NCI-H69 (cell line): ENCODE results near the gene STK11IP.

Experiments
- DNase-seq: peaks from one replicate; lab custom pipeline; 2025; lab: John Stamatoyannopoulos, UW

Gene STK11IP

DNA sequence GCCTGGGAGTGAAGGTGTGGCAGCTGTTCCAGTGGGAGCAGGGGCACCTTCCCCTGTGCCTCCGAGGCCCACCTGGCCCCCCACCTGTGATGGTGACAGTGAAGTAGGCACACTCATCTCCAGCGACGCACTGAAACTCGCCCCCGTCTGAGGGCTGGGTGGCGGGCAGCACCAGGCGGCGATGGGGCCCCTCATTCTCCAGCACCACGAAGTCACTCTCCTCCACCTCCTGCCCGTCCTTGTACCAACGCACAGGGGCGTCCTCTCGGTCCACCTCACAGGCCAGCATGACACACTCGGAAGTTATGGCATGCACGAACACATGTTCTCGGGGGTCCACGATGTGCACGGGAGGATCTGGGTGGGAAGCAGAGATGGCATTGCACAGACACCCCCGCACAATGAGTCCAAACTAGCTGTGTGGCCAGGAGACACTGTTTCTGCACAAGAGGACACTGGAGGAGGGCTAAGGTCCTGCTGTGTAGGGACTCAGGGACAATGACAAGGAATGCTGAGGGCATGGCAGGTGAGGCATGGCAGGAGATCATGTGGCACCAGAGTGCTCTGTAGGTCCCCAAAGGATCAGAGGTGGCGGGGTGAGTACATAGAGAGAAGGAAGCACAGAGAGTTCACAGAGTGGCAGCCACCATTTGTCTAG lies 34.3 kb upstream of the STK11IP start:
- DNase-seq = no peak

DNA sequence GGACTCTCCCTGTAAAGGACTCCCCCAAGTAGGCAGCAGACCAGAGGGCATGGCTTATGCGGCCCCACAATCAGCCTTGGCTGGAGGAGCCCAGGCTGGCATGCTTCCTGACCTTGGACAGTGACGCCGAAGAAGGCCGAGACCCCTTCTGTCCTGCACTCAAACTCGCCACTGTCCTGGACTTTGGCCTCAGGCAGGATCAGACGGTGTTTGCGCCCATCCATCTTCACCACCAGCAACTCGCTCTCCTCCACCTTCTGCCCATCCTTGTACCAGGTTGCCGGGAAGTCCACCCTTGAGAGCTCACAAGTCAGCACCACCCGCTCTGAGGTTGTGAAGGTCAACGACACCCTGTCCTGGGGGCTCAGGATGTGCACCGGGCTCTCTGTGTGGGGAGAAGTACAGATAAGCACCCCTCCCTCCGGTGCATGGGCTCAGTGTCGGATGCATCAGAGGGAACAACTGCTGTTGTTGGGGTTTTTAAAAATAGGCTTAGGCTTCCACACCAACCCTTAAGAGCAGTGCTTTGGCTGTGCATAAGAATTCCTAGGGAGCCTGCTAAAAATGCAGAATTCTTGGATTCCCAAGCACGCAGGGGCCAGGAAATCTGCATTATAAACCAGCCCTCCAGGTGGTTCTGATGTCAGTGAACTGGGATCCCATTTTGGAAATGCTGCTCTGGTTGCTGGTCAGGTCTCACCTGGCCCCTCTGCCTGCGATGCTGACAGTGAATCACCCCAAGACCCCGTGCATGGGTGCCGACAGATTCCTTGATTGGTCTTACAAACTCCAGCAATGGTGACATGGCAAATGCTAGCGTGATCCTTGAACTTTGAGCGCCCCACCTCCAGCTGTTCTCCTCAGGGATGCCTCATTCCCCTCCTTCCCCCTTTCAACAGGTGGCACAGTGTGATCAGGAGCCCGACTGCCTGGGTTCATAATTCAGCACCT lies 32.3 kb upstream of the STK11IP start:
- DNase-seq = no peak

DNA sequence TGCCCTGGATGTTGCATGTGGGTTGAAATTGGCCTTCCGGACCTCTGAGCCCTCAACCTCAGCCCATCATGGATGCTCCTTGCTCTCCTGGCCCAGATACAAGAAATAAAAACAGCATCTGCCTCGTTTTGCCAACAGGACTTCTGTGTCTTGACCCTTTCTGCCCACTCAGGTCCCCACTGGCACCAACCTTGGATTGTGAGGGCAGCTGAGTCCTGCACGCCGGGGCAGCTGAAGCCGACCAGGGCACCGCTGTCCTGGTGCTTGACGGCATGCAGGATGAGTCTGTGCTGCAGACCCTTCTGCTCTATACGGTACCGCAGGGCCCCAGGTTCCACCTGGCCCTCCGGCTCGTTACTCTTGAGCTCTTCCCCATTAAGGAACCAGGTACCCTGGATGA lies 31.0 kb upstream of the STK11IP start:
- DNase-seq = no peak

DNA sequence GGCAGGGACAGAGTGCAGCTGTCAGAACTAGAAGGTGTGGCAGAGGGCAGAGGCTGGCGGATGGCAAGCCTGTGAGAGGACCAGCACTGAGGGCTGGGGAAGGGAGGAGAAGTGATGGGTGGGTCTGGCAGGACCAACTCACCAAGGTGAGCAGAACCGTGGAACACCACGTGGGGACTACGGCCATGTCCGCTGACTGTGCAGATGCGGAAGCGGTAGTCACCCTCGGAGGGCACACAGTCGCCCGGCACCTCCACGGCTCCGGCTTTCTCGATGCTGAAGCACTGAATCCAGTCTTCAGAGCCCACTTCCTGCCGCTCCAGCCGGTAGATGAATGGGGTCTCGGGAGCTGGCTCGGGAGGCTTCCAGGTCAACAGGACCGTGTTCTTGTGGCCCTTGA lies 30.5 kb upstream of the STK11IP start:
- no peak for DNase-seq

DNA sequence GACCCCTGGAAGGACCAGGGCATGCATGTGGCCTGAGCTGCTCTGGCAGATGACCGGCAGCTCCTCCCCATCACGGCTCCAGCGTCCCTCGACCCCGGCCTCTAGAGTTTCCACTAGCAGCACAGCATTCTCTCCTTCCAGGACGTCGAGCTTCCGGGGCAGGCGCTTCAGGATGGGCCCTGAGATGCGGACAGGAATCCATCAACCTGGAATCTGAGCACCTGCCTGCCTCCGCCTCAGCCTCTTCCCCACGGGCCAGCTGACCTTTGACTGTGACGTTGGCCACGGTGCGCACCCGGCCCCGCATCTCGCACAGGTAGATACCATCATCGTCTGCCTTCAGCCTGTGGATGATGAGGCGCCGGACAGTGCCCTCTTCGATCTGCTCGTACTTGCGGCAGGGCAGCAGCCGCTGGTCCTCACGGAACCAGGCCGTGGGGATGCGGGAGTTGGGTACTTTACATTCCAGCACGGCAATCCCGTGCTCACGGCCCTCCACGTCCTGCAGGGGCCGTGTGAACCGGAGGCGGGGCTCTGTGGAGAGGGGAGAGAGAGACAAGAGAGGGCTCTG lies 29.8 kb upstream of the STK11IP start:
- no peak for DNase-seq

DNA sequence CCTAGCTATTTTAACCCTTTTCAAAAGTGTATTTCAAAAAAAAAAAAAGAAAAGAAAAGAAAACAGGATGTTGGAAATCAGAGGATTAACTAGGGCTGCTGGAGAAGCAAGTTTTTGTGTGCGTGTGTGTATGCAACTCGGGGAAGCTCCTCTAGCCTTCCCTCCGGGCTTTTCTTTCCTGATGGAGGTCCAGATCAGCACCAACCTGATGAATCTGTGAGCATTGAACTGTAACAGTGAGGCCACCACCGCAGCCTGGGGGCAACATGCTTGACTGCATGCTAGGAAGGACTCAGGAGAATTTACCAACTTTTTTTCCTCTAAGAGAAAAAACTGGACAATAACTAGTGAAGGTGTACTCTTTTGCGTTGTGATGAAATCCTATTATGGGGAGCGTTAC lies 28.6 kb upstream of the STK11IP start:
- DNase-seq = no peak

DNA sequence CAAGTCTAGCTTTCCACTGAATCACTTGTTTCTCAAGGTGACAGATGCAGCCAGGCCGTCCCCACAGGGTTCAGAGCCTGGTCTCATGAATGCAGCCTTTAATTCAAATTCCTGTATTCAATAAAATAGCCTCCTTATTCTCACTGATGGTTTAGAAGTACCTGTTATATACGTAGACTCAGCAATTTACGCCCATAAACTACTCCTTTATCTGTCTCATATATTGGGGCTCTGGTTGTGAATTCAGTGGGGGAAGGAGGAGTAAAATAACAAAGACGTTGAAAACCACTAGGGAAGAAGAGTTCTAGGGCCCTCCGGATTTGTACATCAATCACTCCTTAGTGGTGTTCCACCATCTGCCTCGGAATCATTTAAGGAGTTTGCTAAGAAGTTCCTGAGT lies 28.0 kb upstream of the STK11IP start:
- DNase-seq = no peak

DNA sequence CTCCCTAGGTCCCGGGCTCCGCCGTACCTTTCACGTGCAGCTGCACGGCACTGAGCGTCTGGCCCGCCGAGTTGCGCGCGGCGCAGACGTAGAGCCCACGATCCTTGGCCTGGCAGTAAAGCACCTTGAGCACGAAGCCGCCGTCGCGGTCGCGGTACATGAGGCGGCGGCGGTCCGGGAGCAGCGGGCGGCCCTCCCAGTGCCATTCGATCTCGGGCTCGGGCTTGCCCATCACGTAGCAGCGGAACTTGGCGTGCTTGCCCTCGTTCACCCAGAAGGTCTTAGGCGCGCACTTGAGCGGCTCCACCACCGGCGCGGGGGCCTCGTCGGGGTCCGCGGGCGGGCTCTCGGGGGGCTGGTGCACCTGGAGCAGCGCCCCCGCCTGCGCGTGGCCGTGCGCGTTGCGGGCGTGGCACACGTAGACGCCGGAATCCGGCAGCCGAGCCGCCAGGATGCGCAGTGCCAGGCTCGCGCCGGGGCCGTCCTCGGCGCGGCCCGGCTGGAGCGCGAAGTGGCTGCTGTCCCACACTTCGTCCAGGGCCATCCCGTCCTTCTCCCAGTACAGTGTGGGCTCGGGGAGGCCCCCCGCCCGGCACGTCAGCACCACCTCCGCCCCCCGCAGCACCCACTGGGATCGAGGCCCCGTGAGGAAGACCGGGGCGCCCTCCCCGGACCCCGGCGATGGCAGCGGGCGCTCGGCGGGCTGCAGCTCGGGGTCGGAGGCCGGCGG lies 27.3 kb upstream of the STK11IP start:
- DNase-seq = peak; percentile 33

DNA sequence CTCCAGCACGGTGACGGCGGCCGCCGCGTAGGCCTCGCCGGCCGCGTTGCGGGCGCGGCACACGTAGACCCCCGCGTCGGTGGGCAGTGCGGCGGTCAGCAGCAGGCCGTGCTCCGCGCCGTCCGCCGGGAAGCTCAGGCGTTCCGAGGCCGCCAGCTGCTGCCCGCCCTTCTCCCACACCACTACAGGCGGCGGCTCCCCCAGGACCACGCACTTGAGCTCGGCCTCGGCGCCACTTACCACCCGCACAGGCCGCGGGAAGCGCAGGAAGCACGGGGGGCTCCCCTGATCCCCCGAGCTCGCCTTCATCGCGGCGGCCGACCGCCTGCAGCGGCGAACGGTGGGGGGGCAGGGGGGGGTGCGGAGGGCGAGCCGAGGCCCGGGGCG lies 26.7 kb upstream of the STK11IP start:
- peak; percentile 33 for DNase-seq

DNA sequence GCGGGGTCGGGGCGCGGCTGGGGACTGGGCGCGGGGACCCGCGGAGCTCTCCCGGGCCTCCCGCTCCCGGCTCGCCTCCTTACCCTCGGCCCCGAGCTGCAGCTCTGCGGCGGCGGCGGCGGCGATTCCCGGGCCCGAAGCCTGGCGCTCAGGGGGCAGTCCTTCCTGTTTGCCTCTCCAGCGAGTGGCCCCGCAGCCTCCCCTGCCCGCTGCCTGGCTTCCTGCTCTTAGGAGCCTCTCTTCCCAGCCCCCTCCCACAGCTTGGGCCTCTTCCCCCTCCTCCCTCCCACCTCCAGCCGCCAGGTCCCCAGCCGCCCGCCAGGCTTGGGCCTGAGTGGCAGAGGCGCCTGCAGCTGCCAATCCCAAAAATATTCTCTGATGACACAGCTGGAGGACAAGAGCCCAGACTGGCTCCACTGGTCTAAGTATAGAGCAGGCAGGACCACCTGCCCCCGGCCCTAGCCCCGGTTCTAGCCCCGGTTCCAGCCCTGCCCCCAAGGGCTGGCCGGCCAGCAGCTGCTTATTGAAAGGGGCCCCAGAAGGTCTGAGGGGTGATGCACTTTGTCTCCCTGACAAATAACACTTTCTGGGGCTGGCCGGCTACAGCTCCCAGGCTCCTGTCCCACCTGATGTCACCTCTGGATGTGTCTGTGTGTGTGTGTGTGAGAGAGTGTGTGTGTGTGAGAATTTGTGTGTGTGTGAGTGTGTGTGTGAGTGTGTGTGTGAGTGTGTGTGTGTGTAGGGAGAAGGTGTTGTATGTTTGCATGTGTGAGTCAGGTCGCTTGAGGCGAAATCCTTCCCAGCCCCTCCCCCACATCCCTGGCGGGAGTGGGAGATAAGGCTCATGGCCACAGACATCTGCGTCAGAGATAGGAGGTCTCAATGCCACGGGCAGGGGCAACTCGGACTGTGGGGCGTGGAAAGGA lies 26.1 kb upstream of the STK11IP start, which contains the start of gene OBSL1:
Gene OBSL1 (minus strand): TSS at position 229 of the 926 bp plus-strand sequence. CDS start 307 bp downstream, outside the sequence.
- DNase-seq = peak; percentile 82

DNA sequence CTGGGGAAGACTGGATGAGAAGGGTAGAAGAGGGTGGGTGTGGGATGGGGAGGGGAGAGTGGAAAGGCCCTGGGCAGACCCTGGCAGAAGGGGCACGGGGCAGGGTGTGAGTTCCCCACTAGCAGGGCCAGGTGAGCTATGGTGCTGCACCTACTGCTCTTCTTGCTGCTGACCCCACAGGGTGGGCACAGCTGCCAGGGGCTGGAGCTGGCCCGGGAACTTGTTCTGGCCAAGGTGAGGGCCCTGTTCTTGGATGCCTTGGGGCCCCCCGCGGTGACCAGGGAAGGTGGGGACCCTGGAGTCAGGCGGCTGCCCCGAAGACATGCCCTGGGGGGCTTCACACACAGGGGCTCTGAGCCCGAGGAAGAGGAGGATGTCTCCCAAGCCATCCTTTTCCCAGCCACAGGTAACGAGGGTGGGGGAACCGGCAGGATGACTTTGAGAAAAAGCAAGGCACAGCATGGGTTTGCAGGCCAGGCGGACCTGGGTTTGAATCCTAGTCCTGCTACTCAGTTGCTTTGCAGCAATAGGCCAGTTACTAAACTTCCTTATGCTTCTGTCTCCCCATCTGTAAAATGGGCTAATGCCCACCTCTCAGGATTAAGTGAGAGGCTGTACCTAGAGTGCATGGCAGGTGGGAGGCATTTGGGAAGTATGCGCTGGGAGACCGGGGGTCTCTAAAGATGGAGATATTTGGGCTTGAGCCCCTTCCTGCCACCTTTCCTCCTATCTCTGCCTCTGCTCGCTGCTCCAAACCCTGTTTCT lies 25.2 kb upstream of the STK11IP start, which contains the start of gene INHA:
Gene INHA (plus strand): TSS at position 74 of the 765 bp plus-strand sequence. CDS start 65 bp downstream, at position 139.
- DNase-seq = no peak

DNA sequence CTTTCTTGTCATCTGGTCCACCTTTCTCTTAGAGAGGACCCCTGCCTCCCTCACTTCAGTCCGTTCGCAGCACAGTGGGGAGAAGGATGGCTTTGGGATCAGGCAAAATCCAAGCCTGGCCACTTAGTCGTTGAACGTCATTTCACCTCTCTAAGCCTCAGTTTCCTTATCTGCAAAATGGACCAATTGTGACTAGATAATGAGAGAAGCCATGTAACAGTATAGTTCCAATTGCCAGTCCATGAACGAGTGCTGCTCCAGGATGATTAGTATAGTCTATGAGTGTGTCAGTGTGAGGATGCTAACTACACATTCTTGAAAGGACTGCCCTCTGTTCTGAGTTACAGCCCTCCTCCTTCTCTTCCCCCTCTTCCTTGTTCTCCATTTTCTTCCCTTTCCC lies 24.5 kb upstream of the STK11IP start:
- DNase-seq = no peak

DNA sequence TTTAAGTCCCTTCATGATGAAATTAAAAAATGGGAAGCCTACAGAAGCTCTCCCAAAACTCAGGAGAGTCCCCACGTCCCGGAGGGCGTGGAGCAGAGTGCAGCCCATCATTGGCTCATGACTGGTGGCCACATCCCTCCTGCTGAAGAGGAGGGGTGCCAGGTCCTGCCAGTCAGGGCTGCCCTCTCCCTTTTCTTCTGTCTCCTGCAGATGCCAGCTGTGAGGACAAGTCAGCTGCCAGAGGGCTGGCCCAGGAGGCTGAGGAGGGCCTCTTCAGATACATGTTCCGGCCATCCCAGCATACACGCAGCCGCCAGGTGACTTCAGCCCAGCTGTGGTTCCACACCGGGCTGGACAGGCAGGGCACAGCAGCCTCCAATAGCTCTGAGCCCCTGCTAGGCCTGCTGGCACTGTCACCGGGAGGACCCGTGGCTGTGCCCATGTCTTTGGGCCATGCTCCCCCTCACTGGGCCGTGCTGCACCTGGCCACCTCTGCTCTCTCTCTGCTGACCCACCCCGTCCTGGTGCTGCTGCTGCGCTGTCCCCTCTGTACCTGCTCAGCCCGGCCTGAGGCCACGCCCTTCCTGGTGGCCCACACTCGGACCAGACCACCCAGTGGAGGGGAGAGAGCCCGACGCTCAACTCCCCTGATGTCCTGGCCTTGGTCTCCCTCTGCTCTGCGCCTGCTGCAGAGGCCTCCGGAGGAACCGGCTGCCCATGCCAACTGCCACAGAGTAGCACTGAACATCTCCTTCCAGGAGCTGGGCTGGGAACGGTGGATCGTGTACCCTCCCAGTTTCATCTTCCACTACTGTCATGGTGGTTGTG lies 23.0 kb upstream of the STK11IP start:
- no peak for DNase-seq

DNA sequence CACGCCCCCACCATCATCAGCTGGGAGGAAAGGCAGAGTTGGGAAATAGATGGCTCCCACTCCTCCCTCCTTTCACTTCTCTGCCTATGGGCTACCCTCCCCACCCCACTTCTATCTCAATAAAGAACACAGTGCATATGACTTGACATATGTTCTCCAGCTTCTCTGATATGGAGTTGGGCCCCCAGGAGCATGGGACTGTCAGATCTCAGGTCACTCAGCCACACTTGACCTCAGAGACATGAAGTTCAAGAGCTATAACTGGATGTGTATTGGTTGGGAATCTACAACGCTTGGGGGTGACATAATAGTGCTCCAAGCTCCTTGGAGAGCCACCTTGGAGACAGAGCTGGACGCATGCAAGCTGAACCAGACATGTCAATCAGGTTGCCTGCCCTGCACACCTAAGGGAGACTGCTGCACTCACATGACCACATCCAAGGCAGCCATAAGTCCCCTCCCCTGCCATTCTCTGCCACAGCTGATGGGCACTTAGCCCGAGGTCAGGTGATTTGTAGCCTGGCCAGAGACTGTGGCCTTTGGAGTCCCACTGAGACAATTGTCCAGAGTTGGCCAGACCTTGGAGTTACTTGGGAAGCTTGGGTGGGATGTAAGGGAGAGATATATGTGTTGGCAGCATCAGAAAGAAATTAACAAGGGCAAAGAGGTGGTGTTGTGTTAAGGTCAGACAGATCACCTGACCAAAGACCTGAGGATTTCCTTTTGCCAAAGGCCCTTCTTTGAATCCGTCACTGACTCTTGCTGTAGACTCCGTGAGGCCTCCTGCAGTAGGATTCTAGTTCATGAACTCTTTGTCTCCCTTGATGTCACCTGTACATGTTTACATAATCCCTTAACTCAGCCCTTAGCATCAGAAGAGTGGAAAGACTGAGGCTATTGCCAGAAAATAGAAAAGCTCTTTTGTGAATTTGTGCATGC lies 21.8 kb upstream of the STK11IP start:
- DNase-seq = no peak

DNA sequence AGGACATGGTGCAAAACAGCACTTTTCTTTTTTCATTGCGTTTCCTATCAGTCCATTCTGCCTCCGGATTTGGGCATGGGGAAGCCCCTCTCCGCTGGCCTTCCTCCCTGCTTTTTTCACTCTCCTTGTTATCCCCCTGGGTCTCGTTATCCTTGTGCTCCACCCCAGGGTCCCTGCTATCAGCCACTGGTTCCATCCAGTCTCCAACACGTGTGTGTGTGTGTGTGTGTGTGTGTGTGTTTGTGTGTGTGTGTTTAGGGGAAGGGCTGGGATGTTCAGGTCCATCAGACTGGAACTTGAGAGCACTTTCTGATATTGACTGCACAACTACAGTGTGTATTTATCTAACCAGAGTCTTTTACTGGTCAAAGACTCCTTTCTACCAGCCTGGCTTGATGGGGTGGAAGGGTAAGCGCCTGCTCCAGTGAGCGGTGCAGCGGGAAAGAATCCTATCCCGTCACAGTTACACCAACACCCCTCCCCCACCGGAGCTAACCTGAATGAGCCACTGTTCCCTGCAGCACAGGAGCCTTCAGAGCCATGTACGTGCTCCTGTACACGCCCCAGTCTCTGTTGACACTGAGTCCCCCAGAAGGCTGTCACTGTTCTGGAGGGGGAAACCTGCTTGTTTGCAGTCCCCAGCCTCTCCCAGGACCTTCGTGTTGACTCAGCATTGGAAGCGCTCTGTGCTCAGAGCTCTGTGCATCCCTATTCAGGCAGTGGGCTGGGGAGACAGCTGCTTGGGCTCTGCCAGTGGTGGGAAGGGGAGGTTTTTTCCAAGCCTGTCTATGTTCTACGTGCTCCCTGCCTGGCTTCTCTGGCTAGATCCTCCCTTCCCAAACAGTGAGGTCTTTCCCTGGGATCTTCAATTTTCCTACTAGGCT lies 20.9 kb upstream of the STK11IP start:
- peak; percentile 54 for DNase-seq

DNA sequence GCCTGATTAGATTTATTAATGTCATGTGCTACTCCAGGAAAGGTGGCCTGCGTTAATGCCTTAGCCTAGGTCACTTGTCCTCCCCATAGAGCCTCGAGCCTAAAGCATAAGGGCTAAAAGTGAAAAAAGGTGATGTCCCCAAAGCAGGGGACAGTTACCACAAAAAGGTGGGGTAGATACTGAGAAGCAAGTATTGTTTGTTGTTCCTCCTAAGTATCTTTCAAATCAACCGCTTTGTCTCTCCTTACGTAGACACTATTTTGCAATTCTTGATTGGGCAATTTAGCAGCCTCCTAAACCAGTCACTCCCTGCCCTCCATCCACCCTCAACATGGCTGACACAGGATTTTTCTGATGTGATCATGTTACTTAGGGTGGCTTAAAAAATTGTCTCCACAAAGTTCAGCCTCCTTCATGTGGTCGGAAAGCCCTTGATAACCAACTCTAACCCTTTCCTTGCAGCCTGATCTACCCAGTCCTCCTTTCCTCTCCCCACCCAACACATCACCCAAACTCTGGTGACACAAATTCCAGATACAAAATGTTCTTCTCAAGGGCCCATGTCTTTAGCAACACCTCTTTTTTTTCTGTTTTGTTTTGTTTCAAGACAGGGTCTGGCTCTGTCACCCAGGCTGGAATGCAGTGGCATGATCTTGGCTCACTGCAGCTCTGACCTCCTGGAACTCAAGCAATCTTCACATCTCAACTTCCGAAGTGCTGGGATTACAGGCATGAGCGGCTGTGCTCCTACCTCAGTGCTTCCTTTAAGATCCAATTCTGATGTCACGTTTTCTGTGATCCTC lies 18.6 kb upstream of the STK11IP start:
- no peak for DNase-seq
